ENCODE results near the gene RAB4A.

Gene RAB4A

DNA sequence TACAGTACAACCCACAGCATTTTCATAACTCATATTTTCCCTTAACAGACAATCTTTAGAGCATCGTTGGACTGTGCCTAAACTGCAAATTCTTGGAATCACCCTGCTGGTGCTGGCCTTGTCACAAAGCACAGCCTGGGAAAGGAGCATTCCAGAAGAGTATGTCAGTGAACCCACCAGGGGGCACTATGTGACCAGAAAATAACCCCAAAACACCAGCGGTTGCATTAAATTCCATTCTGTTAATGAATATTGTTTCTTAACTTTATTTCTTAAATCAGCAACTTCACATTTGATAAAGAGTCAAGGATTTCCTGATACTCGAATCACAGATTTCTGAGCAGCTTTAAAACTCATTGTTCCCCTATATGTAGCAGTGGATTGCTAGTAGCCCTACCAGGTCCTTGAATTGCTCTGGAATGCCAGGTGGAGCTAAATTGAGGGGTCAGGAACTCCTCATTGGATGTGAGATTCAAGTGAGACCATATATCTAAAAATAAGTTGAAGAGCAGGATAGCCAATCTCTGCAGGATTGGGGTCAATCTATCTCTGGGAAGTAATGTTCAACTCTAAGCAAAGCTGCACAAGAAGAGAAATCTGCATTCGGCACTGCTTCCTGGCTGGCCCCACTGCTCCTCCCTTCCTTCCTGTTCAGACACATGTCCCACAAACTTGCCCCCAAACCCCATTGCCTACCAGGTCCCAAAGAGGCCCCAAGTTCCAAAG lies 12.7 kb upstream of the RAB4A start (continued):
- TF ChIP-seq, protein P1, sequence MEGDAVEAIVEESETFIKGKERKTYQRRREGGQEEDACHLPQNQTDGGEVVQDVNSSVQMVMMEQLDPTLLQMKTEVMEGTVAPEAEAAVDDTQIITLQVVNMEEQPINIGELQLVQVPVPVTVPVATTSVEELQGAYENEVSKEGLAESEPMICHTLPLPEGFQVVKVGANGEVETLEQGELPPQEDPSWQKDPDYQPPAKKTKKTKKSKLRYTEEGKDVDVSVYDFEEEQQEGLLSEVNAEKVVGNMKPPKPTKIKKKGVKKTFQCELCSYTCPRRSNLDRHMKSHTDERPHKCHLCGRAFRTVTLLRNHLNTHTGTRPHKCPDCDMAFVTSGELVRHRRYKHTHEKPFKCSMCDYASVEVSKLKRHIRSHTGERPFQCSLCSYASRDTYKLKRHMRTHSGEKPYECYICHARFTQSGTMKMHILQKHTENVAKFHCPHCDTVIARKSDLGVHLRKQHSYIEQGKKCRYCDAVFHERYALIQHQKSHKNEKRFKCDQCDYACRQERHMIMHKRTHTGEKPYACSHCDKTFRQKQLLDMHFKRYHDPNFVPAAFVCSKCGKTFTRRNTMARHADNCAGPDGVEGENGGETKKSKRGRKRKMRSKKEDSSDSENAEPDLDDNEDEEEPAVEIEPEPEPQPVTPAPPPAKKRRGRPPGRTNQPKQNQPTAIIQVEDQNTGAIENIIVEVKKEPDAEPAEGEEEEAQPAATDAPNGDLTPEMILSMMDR (tag by site-specific recombination; IDR thresholded peaks at IDR 0.05) = peak; percentile 80; the same call in 1 of the 2 replicates
- TF ChIP-seq ZNF391 (tag by site-specific recombination; IDR thresholded peaks at IDR 0.05; ENCODE audit: borderline replicate concordance, low read depth) (0 out of 2 replicates have a peak, but pooled peaks have one; percentile 67), ZNF629 (tag by site-specific recombination; IDR thresholded peaks at IDR 0.05) (0 out of 2 replicates have a peak, but pooled peaks have one; percentile 35), ZNF501 (tag by site-specific recombination; IDR thresholded peaks at IDR 0.05) (0 out of 2 replicates have a peak, but pooled peaks have one; percentile 16), ZNF2 (tag by site-specific recombination; IDR thresholded peaks at IDR 0.05) (peak; percentile 82; the same call in 1 of the 2 replicates), SP7 (tag by site-specific recombination; IDR thresholded peaks at IDR 0.05) (peak; percentile 55; the same call in 1 of the 2 replicates), ZFP69B (tag by site-specific recombination; IDR thresholded peaks at IDR 0.05) (peak; percentile 8; the same call in 1 of the 2 replicates)
- TF ChIP-seq, protein P2, sequence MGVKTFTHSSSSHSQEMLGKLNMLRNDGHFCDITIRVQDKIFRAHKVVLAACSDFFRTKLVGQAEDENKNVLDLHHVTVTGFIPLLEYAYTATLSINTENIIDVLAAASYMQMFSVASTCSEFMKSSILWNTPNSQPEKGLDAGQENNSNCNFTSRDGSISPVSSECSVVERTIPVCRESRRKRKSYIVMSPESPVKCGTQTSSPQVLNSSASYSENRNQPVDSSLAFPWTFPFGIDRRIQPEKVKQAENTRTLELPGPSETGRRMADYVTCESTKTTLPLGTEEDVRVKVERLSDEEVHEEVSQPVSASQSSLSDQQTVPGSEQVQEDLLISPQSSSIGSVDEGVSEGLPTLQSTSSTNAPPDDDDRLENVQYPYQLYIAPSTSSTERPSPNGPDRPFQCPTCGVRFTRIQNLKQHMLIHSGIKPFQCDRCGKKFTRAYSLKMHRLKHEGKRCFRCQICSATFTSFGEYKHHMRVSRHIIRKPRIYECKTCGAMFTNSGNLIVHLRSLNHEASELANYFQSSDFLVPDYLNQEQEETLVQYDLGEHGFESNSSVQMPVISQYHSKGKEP (tag by site-specific recombination; IDR thresholded peaks at IDR 0.05) = peak; percentile 85; the same call in 1 of the 2 replicates
- TF ChIP-seq, protein P3, sequence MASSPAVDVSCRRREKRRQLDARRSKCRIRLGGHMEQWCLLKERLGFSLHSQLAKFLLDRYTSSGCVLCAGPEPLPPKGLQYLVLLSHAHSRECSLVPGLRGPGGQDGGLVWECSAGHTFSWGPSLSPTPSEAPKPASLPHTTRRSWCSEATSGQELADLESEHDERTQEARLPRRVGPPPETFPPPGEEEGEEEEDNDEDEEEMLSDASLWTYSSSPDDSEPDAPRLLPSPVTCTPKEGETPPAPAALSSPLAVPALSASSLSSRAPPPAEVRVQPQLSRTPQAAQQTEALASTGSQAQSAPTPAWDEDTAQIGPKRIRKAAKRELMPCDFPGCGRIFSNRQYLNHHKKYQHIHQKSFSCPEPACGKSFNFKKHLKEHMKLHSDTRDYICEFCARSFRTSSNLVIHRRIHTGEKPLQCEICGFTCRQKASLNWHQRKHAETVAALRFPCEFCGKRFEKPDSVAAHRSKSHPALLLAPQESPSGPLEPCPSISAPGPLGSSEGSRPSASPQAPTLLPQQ (tag by site-specific recombination; IDR thresholded peaks at IDR 0.05) = 0 out of 2 replicates have a peak, but pooled peaks have one; percentile 32

DNA sequence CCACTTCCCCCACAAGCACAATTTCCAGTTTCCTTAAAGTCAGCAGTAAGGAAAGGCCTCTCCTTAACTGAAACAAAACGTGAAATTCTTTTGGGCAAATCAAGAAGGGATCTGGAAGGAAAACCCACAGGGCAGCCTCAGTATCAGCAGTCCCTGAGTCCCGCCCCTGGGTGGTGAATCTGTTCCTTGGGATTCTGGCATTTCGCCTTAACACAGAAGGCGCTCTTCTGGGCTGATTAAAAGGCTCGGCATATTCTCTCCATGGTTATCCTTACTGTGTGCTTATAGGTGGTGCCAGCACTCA lies 12.2 kb upstream of the RAB4A start:
- CTCF ChIA-PET = interaction anchor here (0.6 to 7.3 kb wide), 59 partner anchors 8 to 1952 kb away, joined by 3 to 138 read pairs (median 4); partner anchors contain the start of genes NUP133 and RAB4A
- no peak overlapping the region for H3K27ac ChIP-seq (ENCODE audit: extremely low read depth, low read depth, low read length)
- peaks cover 4% of the 10 kb centered on the region; the same call in 1 of the 2 replicates for H3K4me1 ChIP-seq (ENCODE audit: control insufficient read depth, insufficient read depth, low read length)
- H3K4me3 ChIP-seq (ENCODE audit: low read depth, low read length) = no peak overlapping the region
- no peaks in the 10 kb centered on the region for H3K36me3 ChIP-seq (ENCODE audit: control insufficient read depth in 2 of 2, insufficient read depth in 1 of 2, low read length in 2 of 2)
- POLR2A ChIA-PET = interaction anchor here (0.6 kb wide), 2 partner anchors 218 to 222 kb away, joined by 3 read pairs; no protein-coding TSS in a partner anchor
- no peaks in the 10 kb centered on the region for H3K9me3 ChIP-seq (ENCODE audit: control insufficient read depth, insufficient read depth, low read depth, low read length)
- no peak for TF ChIP-seq KLF7 (tag by site-specific recombination; IDR thresholded peaks at IDR 0.05; ENCODE audit: borderline replicate concordance)
- TF ChIP-seq ZSCAN30 (tag by site-specific recombination; IDR thresholded peaks at IDR 0.05) = no peak
- no peak for TF ChIP-seq ZNF223 (tag by site-specific recombination; IDR thresholded peaks at IDR 0.05)
- TF ChIP-seq ZFP3 (tag by site-specific recombination; IDR thresholded peaks at IDR 0.05; ENCODE audit: low read depth) = no peak
- no peak for TF ChIP-seq MZF1 (tag by site-specific recombination; IDR thresholded peaks at IDR 0.05; ENCODE audit: borderline replicate concordance)
- TF ChIP-seq YY1 (tag by site-specific recombination; IDR thresholded peaks at IDR 0.05) = no peak
- TF ChIP-seq, protein P4, sequence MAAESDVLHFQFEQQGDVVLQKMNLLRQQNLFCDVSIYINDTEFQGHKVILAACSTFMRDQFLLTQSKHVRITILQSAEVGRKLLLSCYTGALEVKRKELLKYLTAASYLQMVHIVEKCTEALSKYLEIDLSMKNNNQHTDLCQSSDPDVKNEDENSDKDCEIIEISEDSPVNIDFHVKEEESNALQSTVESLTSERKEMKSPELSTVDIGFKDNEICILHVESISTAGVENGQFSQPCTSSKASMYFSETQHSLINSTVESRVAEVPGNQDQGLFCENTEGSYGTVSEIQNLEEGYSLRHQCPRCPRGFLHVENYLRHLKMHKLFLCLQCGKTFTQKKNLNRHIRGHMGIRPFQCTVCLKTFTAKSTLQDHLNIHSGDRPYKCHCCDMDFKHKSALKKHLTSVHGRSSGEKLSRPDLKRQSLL (tag by site-specific recombination; IDR thresholded peaks at IDR 0.05) = no peak
- no peak for TF ChIP-seq ZNF221 (tag by site-specific recombination; IDR thresholded peaks at IDR 0.05; ENCODE audit: borderline replicate concordance)
- no peak for TF ChIP-seq ZNF658 (tag by site-specific recombination; IDR thresholded peaks at IDR 0.05)
- TF ChIP-seq EGR2 (tag by site-specific recombination; IDR thresholded peaks at IDR 0.05; ENCODE audit: low read depth) = no peak
- no peak for TF ChIP-seq ZNF214 (tag by site-specific recombination; IDR thresholded peaks at IDR 0.05; ENCODE audit: borderline replicate concordance)
- TF ChIP-seq, protein P5, sequence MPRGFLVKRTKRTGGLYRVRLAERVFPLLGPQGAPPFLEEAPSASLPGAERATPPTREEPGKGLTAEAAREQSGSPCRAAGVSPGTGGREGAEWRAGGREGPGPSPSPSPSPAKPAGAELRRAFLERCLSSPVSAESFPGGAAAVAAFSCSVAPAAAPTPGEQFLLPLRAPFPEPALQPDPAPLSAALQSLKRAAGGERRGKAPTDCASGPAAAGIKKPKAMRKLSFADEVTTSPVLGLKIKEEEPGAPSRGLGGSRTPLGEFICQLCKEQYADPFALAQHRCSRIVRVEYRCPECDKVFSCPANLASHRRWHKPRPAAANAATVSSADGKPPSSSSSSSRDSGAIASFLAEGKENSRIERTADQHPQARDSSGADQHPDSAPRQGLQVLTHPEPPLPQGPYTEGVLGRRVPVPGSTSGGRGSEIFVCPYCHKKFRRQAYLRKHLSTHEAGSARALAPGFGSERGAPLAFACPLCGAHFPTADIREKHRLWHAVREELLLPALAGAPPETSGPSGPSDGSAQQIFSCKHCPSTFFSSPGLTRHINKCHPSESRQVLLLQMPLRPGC (tag by site-specific recombination; IDR thresholded peaks at IDR 0.05) = no peak
- TF ChIP-seq ZNF544 (tag by site-specific recombination; IDR thresholded peaks at IDR 0.05) = no peak
- no peak for TF ChIP-seq ZNF324 (tag by site-specific recombination; IDR thresholded peaks at IDR 0.05)
- no peak for TF ChIP-seq ZNF121 (tag by site-specific recombination; IDR thresholded peaks at IDR 0.05)
- no peak for TF ChIP-seq ZBTB8A (tag by site-specific recombination; IDR thresholded peaks at IDR 0.05)
- TF ChIP-seq, protein P6, sequence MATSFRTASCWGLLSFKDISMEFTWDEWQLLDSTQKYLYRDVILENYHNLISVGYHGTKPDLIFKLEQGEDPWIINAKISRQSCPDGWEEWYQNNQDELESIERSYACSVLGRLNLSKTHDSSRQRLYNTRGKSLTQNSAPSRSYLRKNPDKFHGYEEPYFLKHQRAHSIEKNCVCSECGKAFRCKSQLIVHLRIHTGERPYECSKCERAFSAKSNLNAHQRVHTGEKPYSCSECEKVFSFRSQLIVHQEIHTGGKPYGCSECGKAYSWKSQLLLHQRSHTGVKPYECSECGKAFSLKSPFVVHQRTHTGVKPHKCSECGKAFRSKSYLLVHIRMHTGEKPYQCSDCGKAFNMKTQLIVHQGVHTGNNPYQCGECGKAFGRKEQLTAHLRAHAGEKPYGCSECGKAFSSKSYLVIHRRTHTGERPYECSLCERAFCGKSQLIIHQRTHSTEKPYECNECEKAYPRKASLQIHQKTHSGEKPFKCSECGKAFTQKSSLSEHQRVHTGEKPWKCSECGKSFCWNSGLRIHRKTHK (tag by site-specific recombination; IDR thresholded peaks at IDR 0.05) = no peak
- no peak for TF ChIP-seq ZNF600 (tag by site-specific recombination; IDR thresholded peaks at IDR 0.05)
- TF ChIP-seq ZNF140 (tag by site-specific recombination; IDR thresholded peaks at IDR 0.05) = no peak

Data from HEK293 (cell line).